GM21723 (cell line): ENCODE data around the gene KCNJ18.
"Not testable (repeated sequence)": the region's sequence is repeated elsewhere in the genome, so short reads cannot be mapped to it uniquely, and the experiment has no call there.

Experiments used
- ATAC-seq: cut with Tn5 transposase; IDR thresholded peaks from one replicate; pipeline ENCODE4 v1.9.1; 2021; ENCODE audit warnings: mild to moderate bottlenecking, moderate library complexity; ENCODE audit not compliant: unreplicated experiment

The KCNJ18 gene

DNA sequence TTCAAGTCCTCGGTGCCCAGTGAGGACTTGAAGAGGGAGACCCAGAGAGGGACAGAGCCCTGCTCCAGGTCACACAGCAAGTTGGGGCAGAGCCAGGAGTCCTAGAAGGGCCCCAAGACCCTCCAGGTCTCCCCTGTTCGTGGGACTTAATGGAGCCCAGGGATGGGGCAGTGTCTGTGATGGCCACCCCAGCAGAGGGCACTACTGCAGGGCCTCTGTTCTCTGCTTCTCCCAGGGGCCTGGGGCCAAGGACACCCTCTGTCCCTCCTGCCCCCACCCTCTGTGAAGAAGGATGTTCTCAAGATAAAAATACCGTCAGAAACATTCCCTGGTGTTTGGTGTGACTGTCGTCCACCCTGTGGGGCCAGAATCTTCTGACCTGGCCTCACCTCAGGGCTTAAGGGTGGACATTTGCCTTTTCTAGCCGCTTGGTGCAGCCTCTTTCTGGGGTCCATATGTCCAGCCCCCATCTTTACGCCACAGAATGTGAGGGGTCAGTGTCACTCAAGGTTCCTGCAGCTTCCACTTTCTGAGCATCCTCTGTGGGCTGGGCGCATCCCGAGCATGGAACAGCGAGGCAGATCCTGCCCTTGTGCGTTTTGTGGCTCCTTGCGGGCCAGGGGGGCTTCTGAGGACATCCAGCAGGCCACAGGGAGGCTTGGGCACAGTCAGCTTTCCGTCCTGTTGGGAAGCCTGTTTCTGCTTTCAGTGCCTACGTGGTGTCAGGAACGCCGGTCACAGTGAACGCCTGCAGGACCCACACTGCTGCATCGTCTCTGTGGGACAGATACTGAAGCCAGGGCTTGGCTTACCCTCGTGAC lies at the start of gene KCNJ18:
KCNJ18 (plus strand) TSS at position 641 of the 821 bp plus-strand sequence. CDS start 10,264 bp downstream, outside the sequence.
- ATAC-seq, result not testable (repeated sequence)

DNA sequence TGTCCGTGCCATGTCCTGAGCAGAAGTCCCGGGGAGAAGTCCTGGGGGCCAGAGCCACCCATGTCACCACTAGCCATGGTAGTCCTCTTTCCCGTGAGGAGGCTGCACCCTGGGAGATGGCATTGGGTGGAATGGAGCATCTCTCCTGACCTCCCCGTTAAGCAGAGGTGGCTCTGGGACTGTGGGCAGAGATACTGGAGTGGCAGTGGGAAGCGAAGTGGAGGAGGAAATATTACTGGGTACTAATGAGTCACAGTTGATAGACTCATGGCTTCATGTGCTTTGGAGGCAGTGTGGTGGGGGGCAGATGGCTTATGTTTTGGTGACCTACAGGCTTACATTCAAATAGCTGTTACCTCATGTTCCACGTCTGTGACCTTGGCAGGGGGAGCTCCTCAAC lies 44.2 kb upstream of the KCNJ18 start:
- not testable (repeated sequence) for ATAC-seq

DNA sequence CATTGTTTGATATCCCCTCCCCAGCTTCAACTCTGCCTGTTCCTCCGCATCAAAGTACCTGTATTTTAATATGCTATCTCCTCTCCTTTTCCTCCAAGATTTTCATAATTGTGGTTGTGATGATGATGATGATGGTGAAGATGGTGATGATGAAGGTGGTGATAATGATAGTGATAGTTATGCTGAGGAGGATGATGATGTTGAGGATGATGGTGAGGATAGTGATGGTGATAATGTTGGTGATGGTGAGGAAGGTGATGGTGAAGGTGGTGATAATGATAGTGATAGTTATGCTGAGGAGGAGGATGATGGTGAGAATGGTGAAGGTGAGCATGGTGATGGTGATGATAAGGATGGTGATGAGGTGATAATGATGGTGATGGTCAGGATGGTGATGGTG lies 42.3 kb upstream of the KCNJ18 start:
- not testable (repeated sequence) for ATAC-seq

DNA sequence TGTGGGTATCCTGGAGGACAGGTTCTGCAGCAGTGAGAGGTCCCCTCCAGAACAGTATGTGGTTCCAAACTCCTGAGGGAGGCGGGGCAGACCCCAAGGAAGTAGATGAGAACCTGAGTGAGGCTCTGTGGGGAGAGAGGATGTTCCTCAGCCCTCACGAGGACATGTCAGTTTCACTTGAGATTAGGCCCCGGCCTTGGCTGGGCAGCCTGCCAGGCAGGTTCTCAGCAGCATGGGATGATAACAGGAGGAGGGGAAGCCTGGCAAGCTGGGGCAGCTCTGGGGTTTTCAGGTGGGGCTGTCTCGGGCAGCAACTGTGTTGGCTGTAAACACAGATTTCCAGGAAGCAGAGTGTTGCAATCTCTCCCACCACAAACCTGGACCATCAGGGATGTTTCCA lies 40.3 kb upstream of the KCNJ18 start:
- ATAC-seq, result not testable (repeated sequence)

GRCh38 chr17:21653211-21653610 lies 39.1 kb upstream of the KCNJ18 start:
- not testable (repeated sequence) for ATAC-seq

GRCh38 chr17:21656518-21657309 lies 35.6 kb upstream of the KCNJ18 start:
- not testable (repeated sequence) for ATAC-seq

- not testable (repeated sequence) for ATAC-seq
Measured at GRCh38 chr17:21659635-21660034, 32.7 kb upstream of the KCNJ18 start.

- not testable (repeated sequence) for ATAC-seq
Measured at GRCh38 chr17:21661455-21661854, 30.9 kb upstream of the KCNJ18 start.

- ATAC-seq, result not testable (repeated sequence)
Measured at GRCh38 chr17:21663166-21663565, 29.2 kb upstream of the KCNJ18 start.

DNA sequence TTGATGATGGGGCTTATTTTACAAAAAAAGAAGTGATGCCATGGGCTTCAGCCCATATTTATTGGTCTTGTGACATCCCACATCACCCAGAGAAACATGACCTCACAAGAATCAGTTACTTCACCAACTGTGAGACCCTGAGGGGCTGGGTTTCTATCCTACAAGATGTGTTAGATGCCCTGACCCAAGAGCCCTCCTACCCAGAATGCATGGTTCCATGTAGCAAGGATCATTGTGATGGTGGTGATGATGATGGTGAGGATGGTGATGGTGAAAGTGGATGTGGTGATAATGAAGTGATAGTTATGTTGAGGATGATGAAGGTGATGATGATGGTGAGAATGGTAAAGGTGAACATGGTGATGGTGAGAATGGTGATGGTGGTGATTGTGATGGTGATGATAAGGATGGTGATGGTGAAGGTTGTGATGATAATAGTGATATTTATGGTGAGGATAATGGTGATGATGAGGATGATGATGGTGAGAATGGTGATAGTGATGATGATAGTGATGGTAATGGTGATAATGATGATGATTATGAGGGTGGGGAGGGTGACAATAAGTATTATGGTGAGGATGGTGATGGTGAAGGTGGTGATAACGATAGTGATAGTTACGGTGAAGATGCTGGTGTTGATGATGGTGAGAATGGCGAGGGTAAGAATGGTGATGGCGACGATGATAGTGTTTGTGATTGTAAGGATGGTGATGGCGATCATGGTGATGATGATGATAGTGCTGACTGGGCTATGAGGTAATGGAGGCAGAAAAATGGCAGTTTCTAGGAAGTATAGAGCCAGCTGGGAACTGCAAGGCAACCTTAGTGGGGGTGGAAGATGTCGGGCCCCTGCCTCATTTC lies 28.5 kb upstream of the KCNJ18 start:
- ATAC-seq, result not testable (repeated sequence)

GRCh38 chr17:21665171-21665570 lies 27.2 kb upstream of the KCNJ18 start:
- ATAC-seq, result not testable (repeated sequence)

DNA sequence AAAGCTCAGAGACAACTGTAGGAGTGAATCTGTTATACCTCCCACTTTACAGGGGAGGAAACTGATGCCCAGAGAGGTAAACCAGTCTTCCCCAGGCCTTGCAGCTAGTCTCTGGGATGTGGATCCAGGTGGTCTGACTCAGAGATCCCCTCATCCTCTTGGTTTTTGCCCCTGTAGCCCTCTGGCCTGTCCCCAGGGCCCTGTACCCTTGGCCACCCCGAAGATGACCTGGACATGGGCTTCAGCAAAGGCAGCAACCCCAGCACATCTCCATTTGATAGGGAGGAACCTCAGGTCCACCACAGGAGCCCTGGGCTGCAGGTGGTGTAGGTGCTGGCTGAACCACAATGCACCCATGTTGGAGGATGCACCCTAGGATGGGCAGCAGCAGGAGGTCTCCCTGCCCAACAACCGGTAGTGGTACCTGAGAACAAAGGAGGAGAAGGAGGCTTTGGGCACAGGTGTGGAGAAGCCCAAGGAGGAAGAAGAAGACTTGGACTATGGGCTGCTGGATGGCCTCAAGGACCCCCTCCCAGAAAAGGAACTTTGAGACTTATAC lies 26.3 kb upstream of the KCNJ18 start:
- ATAC-seq, result not testable (repeated sequence)

DNA sequence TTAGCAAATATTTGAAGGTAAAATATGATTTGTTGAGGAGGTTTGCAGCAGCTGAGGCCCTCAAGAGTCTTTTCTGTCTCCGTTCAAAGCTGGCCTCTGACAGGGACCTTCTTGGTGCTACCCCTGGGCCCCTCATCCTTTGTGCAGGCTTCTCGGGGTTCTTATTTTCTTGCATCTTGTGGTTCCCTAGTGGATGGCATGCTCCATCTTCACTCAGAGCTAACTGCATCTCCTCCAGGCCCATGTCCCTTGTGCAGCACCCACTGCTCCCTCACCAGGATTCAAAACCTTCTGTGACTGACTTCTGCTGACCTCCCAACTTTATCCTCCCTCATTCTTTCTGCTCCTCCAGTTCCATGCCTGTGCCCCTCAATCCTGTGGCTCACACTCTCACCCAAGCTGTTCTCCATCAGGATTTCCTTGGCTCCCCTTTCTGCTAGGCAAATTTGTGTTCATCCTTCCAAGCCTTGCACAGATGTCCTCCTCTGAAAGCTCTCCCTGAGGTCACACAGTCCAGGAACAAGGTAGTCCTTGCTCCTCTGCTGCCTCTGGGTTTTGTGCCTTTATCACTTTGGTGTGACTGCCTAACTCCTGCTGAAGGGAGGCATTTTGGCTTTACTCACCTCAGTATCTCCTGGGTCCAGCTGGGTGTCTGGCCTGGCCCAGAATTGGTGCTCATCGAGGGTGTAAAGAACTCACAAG lies 25.5 kb upstream of the KCNJ18 start:
- not testable (repeated sequence) for ATAC-seq

GRCh38 chr17:21667413-21668117 lies 24.8 kb upstream of the KCNJ18 start:
- ATAC-seq, result not testable (repeated sequence)

- not testable (repeated sequence) for ATAC-seq
Measured at GRCh38 chr17:21668118-21668488, 24.2 kb upstream of the KCNJ18 start.

- not testable (repeated sequence) for ATAC-seq
Measured at GRCh38 chr17:21668746-21669508, 23.4 kb upstream of the KCNJ18 start.

DNA sequence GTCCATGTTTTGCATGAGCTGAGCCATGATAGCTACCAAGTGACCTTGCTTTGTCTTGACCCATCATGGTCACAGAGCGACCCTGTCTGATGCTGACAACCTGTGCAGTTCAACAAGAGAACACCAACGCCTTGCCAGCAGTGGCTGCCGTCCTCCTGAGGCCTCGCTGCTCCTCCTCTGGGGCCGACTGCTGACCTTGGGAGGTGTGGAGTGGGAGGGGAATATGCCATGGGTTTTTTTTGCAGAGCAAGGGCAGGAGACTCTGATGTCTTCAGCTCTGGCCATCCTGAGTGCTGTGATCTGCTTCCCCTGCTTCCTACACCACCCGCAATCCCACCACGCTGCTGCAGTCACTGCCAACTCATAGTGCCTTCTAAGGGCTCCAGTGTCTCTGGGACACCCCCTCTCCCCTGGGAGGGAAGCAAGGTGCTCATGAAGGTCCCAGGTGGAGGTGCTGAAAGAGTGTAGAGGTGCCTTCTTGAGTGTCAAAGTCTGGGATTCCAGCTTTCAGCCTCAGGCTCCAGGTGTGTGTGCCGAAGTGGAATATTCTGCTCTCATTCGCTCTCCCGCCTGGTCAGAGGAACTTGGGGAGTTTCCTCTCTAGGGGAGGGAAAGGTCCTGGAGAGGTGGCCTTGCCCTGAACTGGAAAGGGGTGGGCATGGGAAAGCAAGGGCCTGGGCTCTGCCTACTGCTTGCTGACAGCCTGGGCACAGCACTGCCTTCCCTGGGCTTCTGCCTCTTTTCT lies 22.5 kb upstream of the KCNJ18 start:
- ATAC-seq, result not testable (repeated sequence)
